Measurements from ENCODE around the gene C18orf32.

DNA sequence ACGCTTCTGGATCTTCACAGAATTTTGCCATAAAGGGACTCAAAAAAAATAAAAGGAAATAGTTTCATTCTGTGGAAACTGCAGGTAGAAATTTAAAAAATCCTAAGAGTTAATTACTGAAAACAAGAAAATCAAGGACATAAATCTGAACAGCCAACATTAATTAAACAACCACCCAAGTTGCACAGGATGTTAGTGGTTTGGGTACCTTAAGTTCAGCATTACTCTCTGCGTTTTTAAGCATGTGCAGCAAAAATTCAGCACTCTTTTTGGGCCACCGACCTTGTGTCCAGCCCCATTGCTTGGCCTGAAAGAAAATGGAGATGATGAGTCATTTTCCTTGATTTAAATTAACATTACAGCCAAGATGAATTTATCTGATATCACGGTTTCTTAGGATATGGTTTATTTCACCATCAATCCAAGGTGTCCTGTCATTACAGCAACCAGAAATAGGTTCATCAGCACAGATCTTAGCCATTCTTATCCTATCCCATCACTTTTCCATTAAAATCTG is 3.3 kb upstream of the C18orf32 start:
- TF ChIP-seq, protein P1, sequence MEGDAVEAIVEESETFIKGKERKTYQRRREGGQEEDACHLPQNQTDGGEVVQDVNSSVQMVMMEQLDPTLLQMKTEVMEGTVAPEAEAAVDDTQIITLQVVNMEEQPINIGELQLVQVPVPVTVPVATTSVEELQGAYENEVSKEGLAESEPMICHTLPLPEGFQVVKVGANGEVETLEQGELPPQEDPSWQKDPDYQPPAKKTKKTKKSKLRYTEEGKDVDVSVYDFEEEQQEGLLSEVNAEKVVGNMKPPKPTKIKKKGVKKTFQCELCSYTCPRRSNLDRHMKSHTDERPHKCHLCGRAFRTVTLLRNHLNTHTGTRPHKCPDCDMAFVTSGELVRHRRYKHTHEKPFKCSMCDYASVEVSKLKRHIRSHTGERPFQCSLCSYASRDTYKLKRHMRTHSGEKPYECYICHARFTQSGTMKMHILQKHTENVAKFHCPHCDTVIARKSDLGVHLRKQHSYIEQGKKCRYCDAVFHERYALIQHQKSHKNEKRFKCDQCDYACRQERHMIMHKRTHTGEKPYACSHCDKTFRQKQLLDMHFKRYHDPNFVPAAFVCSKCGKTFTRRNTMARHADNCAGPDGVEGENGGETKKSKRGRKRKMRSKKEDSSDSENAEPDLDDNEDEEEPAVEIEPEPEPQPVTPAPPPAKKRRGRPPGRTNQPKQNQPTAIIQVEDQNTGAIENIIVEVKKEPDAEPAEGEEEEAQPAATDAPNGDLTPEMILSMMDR (IDR thresholded peaks at IDR 0.05), result no peak
- TF ChIP-seq EZH2 (IDR thresholded peaks at IDR 0.05; ENCODE audit: borderline replicate concordance, insufficient read depth, low read depth, low read length, poor library complexity, severe bottlenecking), result no peak

Data from B cell (primary cell).